ENCODE measurements around the gene TIAM2.
"Not testable (repeated sequence)": the region's sequence is repeated elsewhere in the genome, so short reads cannot be mapped to it uniquely, and the experiment has no call there.

TIAM2 gene

GRCh38 chr6:154995254-154996015 is at the start of gene TIAM2:
Gene TIAM2, plus strand, starts transcription at chr6:154995315. Its CDS starts 133,909 bp downstream, at chr6:155129224.
- no peak for DNase-seq (ENCODE audit: low spot score)

GRCh38 chr6:154950979-154951344 is 44.2 kb upstream of the TIAM2 start:
- DNase-seq (ENCODE audit: low spot score), result no peak

GRCh38 chr6:154951345-154952200 is 43.5 kb upstream of the TIAM2 start:
- no peak for DNase-seq (ENCODE audit: low spot score)

GRCh38 chr6:154953644-154954043 is 41.5 kb upstream of the TIAM2 start:
- no peak for DNase-seq (ENCODE audit: low spot score)

- no peak for DNase-seq (ENCODE audit: low spot score)
Observed at GRCh38 chr6:154954347-154954746, 40.8 kb upstream of the TIAM2 start.

- DNase-seq (ENCODE audit: low spot score), result no peak
Observed at GRCh38 chr6:154956771-154957522, 38.2 kb upstream of the TIAM2 start.

- no peak for DNase-seq (ENCODE audit: low spot score)
Observed at GRCh38 chr6:154958469-154958868, 36.6 kb upstream of the TIAM2 start.

GRCh38 chr6:154960299-154960843 is 34.7 kb upstream of the TIAM2 start:
- no peak for DNase-seq (ENCODE audit: low spot score)

GRCh38 chr6:154960854-154961530 is 34.1 kb upstream of the TIAM2 start:
- DNase-seq (ENCODE audit: low spot score), result no peak

GRCh38 chr6:154962753-154963152 is 32.4 kb upstream of the TIAM2 start:
- no peak for DNase-seq (ENCODE audit: low spot score)

- DNase-seq (ENCODE audit: low spot score), result not testable (repeated sequence)
Observed at GRCh38 chr6:154966065-154966770, 28.9 kb upstream of the TIAM2 start.

GRCh38 chr6:154969796-154970195 is 25.3 kb upstream of the TIAM2 start:
- DNase-seq (ENCODE audit: low spot score), result no peak

- DNase-seq (ENCODE audit: low spot score), result no peak
Observed at GRCh38 chr6:154974485-154975149, 20.5 kb upstream of the TIAM2 start.

- DNase-seq (ENCODE audit: low spot score), result no peak
Observed at GRCh38 chr6:154977588-154977987, 17.5 kb upstream of the TIAM2 start.

GRCh38 chr6:154980273-154981078 is 14.6 kb upstream of the TIAM2 start:
- DNase-seq (ENCODE audit: low spot score), result no peak

GRCh38 chr6:154981079-154981870 is 13.8 kb upstream of the TIAM2 start:
- no peak for DNase-seq (ENCODE audit: low spot score)

- no peak for DNase-seq (ENCODE audit: low spot score)
Observed at GRCh38 chr6:154984146-154984545, 11.0 kb upstream of the TIAM2 start.

- DNase-seq (ENCODE audit: low spot score), result no peak
Observed at GRCh38 chr6:154986787-154987235, 8.3 kb upstream of the TIAM2 start.

GRCh38 chr6:154989448-154989847 is 5.7 kb upstream of the TIAM2 start:
- DNase-seq (ENCODE audit: low spot score), result no peak

Measured in RKO (cell line).